HepG2 (cell line): ENCODE measurements around the gene TBC1D22A. TPM values are rescaled to one million over a fixed set of nuclear protein-coding genes. Genes with fewer than 3 reads are reported as not detected.

ENCODE experiments used
- ATAC-seq: fragments of 200-7000 bp; cut with Tn5 transposase; 3 replicates; pipeline ENCODE4 v1.9.1; 2020; ENCODE audit warnings: mild to moderate bottlenecking, moderate library complexity
- BruUV-seq: library from RNA; stranded (reverse); fragments of 400-500 nt; replicated peaks from 2 replicates; lab custom pipeline; 2021; lab: Mats Ljungman, UMichigan
- CTCF ChIA-PET: fragments of 300-600 bp; formaldehyde crosslinking; extraction: SDS; loops from one replicate; lab custom pipeline; 2021; ENCODE audit warnings: low total read pairs, inconsistent platforms, low intra/inter-chr PET ratio; lab: Yijun Ruan, JAX
- POLR2A ChIA-PET: fragments of 350-600 bp; sonication (Branson Sonifier 250); formaldehyde crosslinking; loops from one replicate; lab custom pipeline; 2020; ENCODE audit warnings: antibody characterized with exemption, inconsistent platforms; lab: Yijun Ruan, JAX
- DNase-seq: peaks from one replicate; pipeline ENCODE4 v3.0.0-alpha.2; 2015; ENCODE audit warnings: low spot score
- FAIRE-seq: peaks from 3 replicates; lab custom pipeline; 2011; peaks lifted over from hg19 to GRCh38; lab: Jason Lieb, UNC
- H2AFZ ChIP-seq: one replicate; pipeline ENCODE4 v1.6.1; 2011; ENCODE audit warnings: low read length, inconsistent platforms
- H3K27ac ChIP-seq: fragments of 300-600 bp; 3 replicates; pipeline ENCODE4 v1.8.0; 2011; ENCODE audit warnings: mixed run types, mild to moderate bottlenecking, mixed read lengths, low read length, inconsistent platforms; ENCODE audit not compliant: insufficient read depth; ENCODE audit errors: extremely low read length
- H3K27me3 ChIP-seq, 2 experiments: fragments of 200-600 bp in 1 of 2; 2 replicates in 1 of 2; 3 replicates in 1 of 2; pipeline versions ENCODE4 v1.6.0 to v1.8.0; 2011; ENCODE audit warnings: low read length in 2 of 2, mild to moderate bottlenecking in 2 of 2, moderate library complexity in 2 of 2, inconsistent platforms in 1 of 2; ENCODE audit not compliant: insufficient read depth in 2 of 2, control insufficient read depth in 1 of 2
- H3K36me3 ChIP-seq, 2 experiments: fragments of 200-600 bp in 1 of 2; replicated peaks in 1 of 2; 2 replicates in 1 of 2; 3 replicates in 1 of 2; pipeline versions ENCODE4 v1.5.1 to v1.8.0; 2011; ENCODE audit warnings: low read length in 2 of 2, inconsistent platforms in 1 of 2; ENCODE audit not compliant: insufficient read depth in 2 of 2, control insufficient read depth in 1 of 2
- H3K4me1 ChIP-seq: 2 replicates; pipeline ENCODE4 v1.5.1; 2012; ENCODE audit warnings: low read length, inconsistent platforms; ENCODE audit not compliant: insufficient read depth
- H3K4me2 ChIP-seq: 2 replicates; pipeline ENCODE4 v1.6.0; 2011; ENCODE audit warnings: low read depth, low read length, inconsistent platforms
- H3K4me3 ChIP-seq, 3 experiments: fragments of 200-600 bp in 1 of 3; sonication (generic), shearing (Covaris generic) in 1 of 3; replicated peaks in 1 of 3; 2 replicates each; pipeline ENCODE4 v1.5.1; 2011 to 2016; ENCODE audit warnings: low read length in 3 of 3, inconsistent platforms in 2 of 3, low read depth in 2 of 3, mild to moderate bottlenecking in 2 of 3, control low read depth in 1 of 3, mixed read lengths in 1 of 3; ENCODE audit not compliant: insufficient read depth in 1 of 3
- H3K79me2 ChIP-seq: one replicate; pipeline ENCODE4 v1.6.1; 2011; ENCODE audit warnings: low read length, inconsistent platforms; ENCODE audit not compliant: insufficient read depth
- H3K9ac ChIP-seq: 2 replicates; pipeline ENCODE4 v1.6.0; 2011; ENCODE audit warnings: mild to moderate bottlenecking, low read depth, low read length, inconsistent platforms; ENCODE audit not compliant: insufficient read depth
- H3K9me3 ChIP-seq: 2 replicates; pipeline ENCODE4 v1.5.1; 2012; ENCODE audit warnings: mild to moderate bottlenecking, low read length
- H4K20me1 ChIP-seq: 2 replicates; pipeline ENCODE4 v1.6.0; 2011; ENCODE audit warnings: inconsistent platforms, mild to moderate bottlenecking, low read length, moderate library complexity; ENCODE audit not compliant: insufficient read depth
- AGO1 ChIP-seq: fragments of 200-400 bp; formaldehyde crosslinking; IDR thresholded peaks from 2 replicates; pipeline ENCODE4 v1.6.1; 2017; ENCODE audit warnings: mild to moderate bottlenecking, low read depth, low read length, moderate library complexity; ENCODE audit not compliant: poor library complexity, severe bottlenecking
- CHCHD3 ChIP-seq: sonication (generic); formaldehyde crosslinking; IDR thresholded peaks from 2 replicates; pipeline ENCODE4 v1.8.0; 2022; ENCODE audit warnings: mild to moderate bottlenecking, missing genetic modification reagents, moderate library complexity
- FOXK1 ChIP-seq: sonication (generic); formaldehyde crosslinking; IDR thresholded peaks from 2 replicates; pipeline ENCODE4 v1.4.0; 2020; ENCODE audit warnings: low read depth, missing genetic modification reagents, borderline replicate concordance
- GLI4 ChIP-seq: sonication (generic); formaldehyde crosslinking; IDR thresholded peaks from 2 replicates; pipeline ENCODE4 v1.5.1; 2020; ENCODE audit warnings: missing genetic modification reagents, mild to moderate bottlenecking, moderate library complexity, borderline replicate concordance
- MBNL3 ChIP-seq: fragments of 250-450 bp; sonication (Bioruptor Pico); conservative IDR thresholded peaks from 2 replicates; pipeline ENCODE4 v1.8.0; 2022; ENCODE audit warnings: mild to moderate bottlenecking, inconsistent platforms
- PITX1 ChIP-seq: sonication (generic); formaldehyde crosslinking; IDR thresholded peaks from 2 replicates; pipeline ENCODE4 v1.5.1; 2020; ENCODE audit warnings: mild to moderate bottlenecking, missing genetic modification reagents
- SIN3A ChIP-seq: IDR thresholded peaks from 2 replicates; pipeline ENCODE4 v1.6.1; 2011; ENCODE audit warnings: low read depth, mild to moderate bottlenecking, control low read depth, low read length, borderline replicate concordance
- SRSF1 ChIP-seq: fragments of 200-400 bp; formaldehyde crosslinking; optimal IDR thresholded peaks from 2 replicates; pipeline ENCODE3; 2017; ENCODE audit warnings: mild to moderate bottlenecking, low read depth, low read length, moderate library complexity
- TOE1 ChIP-seq: sonication (generic); formaldehyde crosslinking; IDR thresholded peaks from 2 replicates; pipeline ENCODE4 v1.4.0; 2020; ENCODE audit warnings: mild to moderate bottlenecking, missing genetic modification reagents
- U2AF1 ChIP-seq: fragments of 200-400 bp; formaldehyde crosslinking; optimal IDR thresholded peaks from 2 replicates; pipeline ENCODE3; 2017; ENCODE audit warnings: mild to moderate bottlenecking, low read depth, low read length
- ZNF530 ChIP-seq: sonication (generic); formaldehyde crosslinking; IDR thresholded peaks from 2 replicates; pipeline ENCODE4 v1.5.0; 2020; ENCODE audit warnings: low read depth, mild to moderate bottlenecking, missing genetic modification reagents
- ZNF543 ChIP-seq: sonication (generic); formaldehyde crosslinking; IDR thresholded peaks from 2 replicates; pipeline ENCODE4 v1.4.0; 2020; ENCODE audit warnings: mild to moderate bottlenecking, missing genetic modification reagents
- ZSCAN20 ChIP-seq: sonication (generic); formaldehyde crosslinking; IDR thresholded peaks from 2 replicates; pipeline ENCODE4 v1.4.0; 2020; ENCODE audit warnings: missing genetic modification reagents, mild to moderate bottlenecking, borderline replicate concordance
- WGBS: methylation state at CpG from one replicate; pipeline ENCODE4 v1.1.6; 2017; ENCODE audit warnings: low lambda C conversion rate; 5-methylcytosine and 5-hydroxymethylcytosine counted together
- in situ Hi-C: cut with HindIII; loops from 2 replicates; pipeline ENCODE4 v1.10.0; 2017; ENCODE audit warnings: low pct_unique_long_range_greater_than_20kb; ENCODE audit not compliant: extremely low pct_ligation_motif_present
- intact Hi-C: fragments of 100-400 bp; cut with micrococcal nuclease; formaldehyde crosslinking; loops from one replicate; pipeline ENCODE4 v1.10.0; 2022; ENCODE audit not compliant: unreplicated experiment
- polyA plus RNA-seq, 8 experiments: library from polyadenylated mRNA; depleted of rRNA in 3 of 8; stranded (reverse) in 7 of 8; unstranded in 1 of 8; fragments of >200 nt; fragmentation: Illumina TruSeq in 4 of 8; extraction: Trizol in 4 of 8; gene quantifications; 2 replicates each; pipeline versions ENCODE4 v1.2.1 to v1.2.3, GENCODE V29; 2011 to 2016; ENCODE audit warnings: low read depth in 4 of 8, missing spikeins in 1 of 8, mixed read lengths in 1 of 8; ENCODE audit not compliant: insufficient read depth in 1 of 8
- total RNA-seq, 5 experiments: library from RNA; depleted of rRNA; stranded (reverse); fragments of >200 nt; fragmentation: Illumina TruSeq; extraction: Trizol; gene quantifications; 2 replicates each; pipeline ENCODE4 v1.2.3, GENCODE V29; 2016; ENCODE audit warnings: low read depth in 1 of 5
- TF ChIP-seq, protein P1 (sequence below): sonication (generic); formaldehyde crosslinking; IDR thresholded peaks from 2 replicates; pipeline ENCODE4 v1.5.1; 2020; ENCODE audit warnings: mild to moderate bottlenecking, missing genetic modification reagents, borderline replicate concordance
- TF ChIP-seq, protein P2 (sequence below): sonication (generic); formaldehyde crosslinking; conservative IDR thresholded peaks from 2 replicates; pipeline ENCODE4 v1.4.0; 2020; ENCODE audit warnings: mild to moderate bottlenecking, missing genetic modification reagents, moderate library complexity

Gene TBC1D22A
- total and polyA plus RNA-seq, 2 of the 13 experiments (the other 11 are each of a cell fraction or from before 2014, with no cell fraction given) = 17.3 to 18.0 TPM

DNA sequence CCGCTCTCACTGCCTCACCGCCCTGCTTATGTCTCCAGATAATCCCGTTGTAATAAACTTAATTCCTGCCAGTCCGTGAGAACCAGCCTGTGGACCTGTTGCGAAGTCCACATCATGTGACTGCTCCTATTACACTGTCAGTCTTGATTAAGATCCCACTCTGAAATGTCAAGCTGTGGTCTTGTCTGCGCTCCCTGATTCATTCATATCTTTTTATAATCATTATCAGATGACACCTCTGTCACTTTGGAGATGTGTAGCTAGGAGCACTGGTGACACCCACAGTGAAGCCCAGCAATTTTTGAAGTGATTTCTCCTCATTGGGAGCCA lies 377.3 kb downstream of the TBC1D22A start:
- no TSS peak for BruUV-seq
- in situ Hi-C loops (no loop called here), intact Hi-C loops (no loop called here)
- Histone ChIP-seq H3K4me2 (no peak overlapping the region), H3K27me3 (no peaks in the 10 kb centered on the region)
- TF ChIP-seq U2AF1 (no peak), AGO1 (no peak), GLI4 (no peak), SRSF1 (no peak), ZSCAN20 (no peak), ZNF530 (no peak), ZNF543 (CRISPR knock-in tag) (no peak), PITX1 (CRISPR knock-in tag) (no peak), TOE1 (no peak), SIN3A (no peak), MBNL3 (no peak), FOXK1 (CRISPR knock-in tag) (no peak), CHCHD3 (CRISPR knock-in tag) (no peak)
- TF ChIP-seq, protein P1, sequence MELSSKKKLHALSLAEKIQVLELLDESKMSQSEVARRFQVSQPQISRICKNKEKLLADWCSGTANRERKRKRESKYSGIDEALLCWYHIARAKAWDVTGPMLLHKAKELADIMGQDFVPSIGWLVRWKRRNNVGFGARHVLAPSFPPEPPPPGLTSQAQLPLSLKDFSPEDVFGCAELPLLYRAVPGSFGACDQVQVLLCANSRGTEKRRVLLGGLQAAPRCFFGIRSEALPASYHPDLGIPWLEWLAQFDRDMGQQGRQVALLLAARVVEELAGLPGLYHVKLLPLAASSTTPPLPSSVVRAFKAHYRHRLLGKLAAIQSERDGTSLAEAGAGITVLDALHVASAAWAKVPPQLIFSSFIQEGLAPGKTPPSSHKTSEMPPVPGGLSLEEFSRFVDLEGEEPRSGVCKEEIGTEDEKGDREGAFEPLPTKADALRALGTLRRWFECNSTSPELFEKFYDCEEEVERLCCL (CRISPR knock-in tag) = no peak
- TF ChIP-seq, protein P2, sequence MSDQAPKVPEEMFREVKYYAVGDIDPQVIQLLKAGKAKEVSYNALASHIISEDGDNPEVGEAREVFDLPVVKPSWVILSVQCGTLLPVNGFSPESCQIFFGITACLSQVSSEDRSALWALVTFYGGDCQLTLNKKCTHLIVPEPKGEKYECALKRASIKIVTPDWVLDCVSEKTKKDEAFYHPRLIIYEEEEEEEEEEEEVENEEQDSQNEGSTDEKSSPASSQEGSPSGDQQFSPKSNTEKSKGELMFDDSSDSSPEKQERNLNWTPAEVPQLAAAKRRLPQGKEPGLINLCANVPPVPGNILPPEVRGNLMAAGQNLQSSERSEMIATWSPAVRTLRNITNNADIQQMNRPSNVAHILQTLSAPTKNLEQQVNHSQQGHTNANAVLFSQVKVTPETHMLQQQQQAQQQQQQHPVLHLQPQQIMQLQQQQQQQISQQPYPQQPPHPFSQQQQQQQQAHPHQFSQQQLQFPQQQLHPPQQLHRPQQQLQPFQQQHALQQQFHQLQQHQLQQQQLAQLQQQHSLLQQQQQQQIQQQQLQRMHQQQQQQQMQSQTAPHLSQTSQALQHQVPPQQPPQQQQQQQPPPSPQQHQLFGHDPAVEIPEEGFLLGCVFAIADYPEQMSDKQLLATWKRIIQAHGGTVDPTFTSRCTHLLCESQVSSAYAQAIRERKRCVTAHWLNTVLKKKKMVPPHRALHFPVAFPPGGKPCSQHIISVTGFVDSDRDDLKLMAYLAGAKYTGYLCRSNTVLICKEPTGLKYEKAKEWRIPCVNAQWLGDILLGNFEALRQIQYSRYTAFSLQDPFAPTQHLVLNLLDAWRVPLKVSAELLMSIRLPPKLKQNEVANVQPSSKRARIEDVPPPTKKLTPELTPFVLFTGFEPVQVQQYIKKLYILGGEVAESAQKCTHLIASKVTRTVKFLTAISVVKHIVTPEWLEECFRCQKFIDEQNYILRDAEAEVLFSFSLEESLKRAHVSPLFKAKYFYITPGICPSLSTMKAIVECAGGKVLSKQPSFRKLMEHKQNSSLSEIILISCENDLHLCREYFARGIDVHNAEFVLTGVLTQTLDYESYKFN (CRISPR knock-in tag) = no peak
- TF ChIP-seq, all 625 proteins: peak for 0
- ChIA-PET POLR2A (no interaction called here), CTCF (no interaction called here)
- 100% methylated on average over 5 of the region's 6 CpGs for WGBS
- no peak for FAIRE-seq
- Histone ChIP-seq H3K36me3 (no peaks in the 10 kb centered on the region), H3K9me3 (no peaks in the 10 kb centered on the region), H3K4me3 (no peak overlapping the region), H2AFZ (no peak overlapping the region), H4K20me1 (0 out of 2 replicates have a peak, but pooled peaks cover under 1% of the 10 kb centered on the region), H3K4me1 (no peaks in the 10 kb centered on the region), H3K79me2 (no peaks in the 10 kb centered on the region), H3K9ac (no peak overlapping the region), H3K27ac (no peak overlapping the region)
- no peak for DNase-seq
- ATAC-seq = no peak
